GM08714 (cell line): ENCODE results near the gene FZD7.

Experiments used
- H3K4me3 ChIP-seq: fragments of 200-500 bp; sonication (Bioruptor generic); 2 replicates; pipeline ENCODE4 v1.5.1; 2014; ENCODE audit warnings: mild to moderate bottlenecking, low read length, inconsistent platforms
- ZNF274 ChIP-seq: IDR thresholded peaks from 2 replicates; pipeline ENCODE4 v1.6.1; 2012; ENCODE audit warnings: mild to moderate bottlenecking, low read depth, low read length

FZD7 gene

GRCh38 chr2:202056611-202057010 lies 23.0 kb downstream of the FZD7 start:
- no peak overlapping the region for H3K4me3 ChIP-seq
- no peak for TF ChIP-seq ZNF274

GRCh38 chr2:202060218-202060617 lies 26.6 kb downstream of the FZD7 start:
- H3K4me3 ChIP-seq = no peak overlapping the region
- no peak for TF ChIP-seq ZNF274

- no peak overlapping the region for H3K4me3 ChIP-seq
Measured at GRCh38 chr2:202061695-202062094, 28.0 kb downstream of the FZD7 start.

GRCh38 chr2:202064171-202064880 lies 30.7 kb downstream of the FZD7 start:
- TF ChIP-seq ZNF274 = no peak
- no peak overlapping the region for H3K4me3 ChIP-seq

More at GRCh38 chr2:202061695-202062094, 28.0 kb downstream of the FZD7 start:
- no peak for TF ChIP-seq ZNF274

GRCh38 chr2:202064881-202065230 lies 31.2 kb downstream of the FZD7 start:
- TF ChIP-seq ZNF274 = no peak
- H3K4me3 ChIP-seq = no peak overlapping the region

GRCh38 chr2:202065876-202066275 lies 32.2 kb downstream of the FZD7 start:
- no peak overlapping the region for H3K4me3 ChIP-seq
- no peak for TF ChIP-seq ZNF274

- TF ChIP-seq ZNF274 = no peak
- no peak overlapping the region for H3K4me3 ChIP-seq
Measured at GRCh38 chr2:202066875-202067274, 33.2 kb downstream of the FZD7 start.

- H3K4me3 ChIP-seq = no peak overlapping the region
- no peak for TF ChIP-seq ZNF274
Measured at GRCh38 chr2:202067589-202067988, 33.9 kb downstream of the FZD7 start.

GRCh38 chr2:202069170-202070067 lies 35.8 kb downstream of the FZD7 start:
- no peak overlapping the region for H3K4me3 ChIP-seq
- TF ChIP-seq ZNF274 = no peak

- H3K4me3 ChIP-seq = no peak overlapping the region
- no peak for TF ChIP-seq ZNF274
Measured at GRCh38 chr2:202071107-202071506, 37.5 kb downstream of the FZD7 start.

- no peak overlapping the region for H3K4me3 ChIP-seq
- TF ChIP-seq ZNF274 = no peak
Measured at GRCh38 chr2:202072226-202072625, 38.6 kb downstream of the FZD7 start.

GRCh38 chr2:202072737-202073401 lies 39.2 kb downstream of the FZD7 start, which contains the start of gene KIAA2012:
TSS of gene KIAA2012 (plus strand) at chr2:202073255. CDS start at chr2:202073628, 373 bp downstream.
- H3K4me3 ChIP-seq = no peak within 1 kb of the TSS
- no peak for TF ChIP-seq ZNF274

- TF ChIP-seq ZNF274 = no peak
- H3K4me3 ChIP-seq = no peak overlapping the region
Measured at GRCh38 chr2:202074324-202074723, 40.7 kb downstream of the FZD7 start.

GRCh38 chr2:202079310-202079709 lies 45.7 kb downstream of the FZD7 start:
- no peak for TF ChIP-seq ZNF274
- H3K4me3 ChIP-seq = no peak overlapping the region
